ENCODE measurements around the gene STAT6.

DNA sequence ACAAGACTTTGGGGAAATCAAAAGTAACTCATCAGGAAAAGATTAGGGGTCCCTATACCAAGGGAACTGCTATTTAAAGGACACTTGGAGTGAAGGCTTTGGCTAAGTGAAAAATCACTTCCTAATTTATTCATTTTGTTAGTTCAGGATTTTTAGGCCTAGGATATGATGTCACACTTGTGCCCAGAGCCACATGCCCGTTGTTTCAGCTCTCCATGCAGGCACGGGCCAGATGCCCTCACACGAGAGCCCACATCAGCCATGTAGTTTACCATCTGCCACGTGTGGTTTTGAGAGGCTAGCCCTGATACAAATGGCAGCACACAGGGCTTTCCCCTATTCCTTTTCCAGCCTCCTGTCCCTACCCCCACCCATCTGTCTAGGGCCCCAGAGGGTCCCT is 48.1 kb upstream of the STAT6 start:
- no peak for TF ChIP-seq POLR2A (IDR thresholded peaks at IDR 0.05)
- TF ChIP-seq, protein P1, sequence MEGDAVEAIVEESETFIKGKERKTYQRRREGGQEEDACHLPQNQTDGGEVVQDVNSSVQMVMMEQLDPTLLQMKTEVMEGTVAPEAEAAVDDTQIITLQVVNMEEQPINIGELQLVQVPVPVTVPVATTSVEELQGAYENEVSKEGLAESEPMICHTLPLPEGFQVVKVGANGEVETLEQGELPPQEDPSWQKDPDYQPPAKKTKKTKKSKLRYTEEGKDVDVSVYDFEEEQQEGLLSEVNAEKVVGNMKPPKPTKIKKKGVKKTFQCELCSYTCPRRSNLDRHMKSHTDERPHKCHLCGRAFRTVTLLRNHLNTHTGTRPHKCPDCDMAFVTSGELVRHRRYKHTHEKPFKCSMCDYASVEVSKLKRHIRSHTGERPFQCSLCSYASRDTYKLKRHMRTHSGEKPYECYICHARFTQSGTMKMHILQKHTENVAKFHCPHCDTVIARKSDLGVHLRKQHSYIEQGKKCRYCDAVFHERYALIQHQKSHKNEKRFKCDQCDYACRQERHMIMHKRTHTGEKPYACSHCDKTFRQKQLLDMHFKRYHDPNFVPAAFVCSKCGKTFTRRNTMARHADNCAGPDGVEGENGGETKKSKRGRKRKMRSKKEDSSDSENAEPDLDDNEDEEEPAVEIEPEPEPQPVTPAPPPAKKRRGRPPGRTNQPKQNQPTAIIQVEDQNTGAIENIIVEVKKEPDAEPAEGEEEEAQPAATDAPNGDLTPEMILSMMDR (IDR thresholded peaks at IDR 0.05), result no peak
